GM19395 (cell line): ENCODE results near the gene CDH13.

Experiments
- ATAC-seq: cut with Tn5 transposase; IDR thresholded peaks from one replicate; pipeline ENCODE4 v1.9.1; 2021; ENCODE audit warnings: mild to moderate bottlenecking, moderate library complexity; ENCODE audit not compliant: unreplicated experiment

CDH13 gene

GRCh38 chr16:82625066-82625968 lies 1.5 kb upstream of the CDH13 start:
- no peak for ATAC-seq

- no peak for ATAC-seq
These were observed 1.3 kb downstream of the CDH13 start for GRCh38 chr16:82628088-82628423.

GRCh38 chr16:82628711-82629110 lies 1.9 kb downstream of the CDH13 start:
- ATAC-seq = no peak

- ATAC-seq = no peak
These were observed 2.8 kb downstream of the CDH13 start for GRCh38 chr16:82629441-82630027.

- no peak for ATAC-seq
These were observed 3.5 kb downstream of the CDH13 start for GRCh38 chr16:82630219-82630618.

GRCh38 chr16:82630688-82631087 lies 3.9 kb downstream of the CDH13 start:
- ATAC-seq = no peak

GRCh38 chr16:82631701-82632685 lies 5.2 kb downstream of the CDH13 start:
- no peak for ATAC-seq

- ATAC-seq = no peak
These were observed 7.3 kb downstream of the CDH13 start for GRCh38 chr16:82633964-82634600.

- no peak for ATAC-seq
These were observed 8.3 kb downstream of the CDH13 start for GRCh38 chr16:82634955-82635610.

GRCh38 chr16:82636485-82636884 lies 9.7 kb downstream of the CDH13 start:
- ATAC-seq = no peak

- ATAC-seq = no peak
These were observed 10.2 kb downstream of the CDH13 start for GRCh38 chr16:82636958-82637357.

- ATAC-seq = no peak
These were observed 11.5 kb downstream of the CDH13 start for GRCh38 chr16:82638095-82638798.

- no peak for ATAC-seq
These were observed 12.5 kb downstream of the CDH13 start for GRCh38 chr16:82639263-82639662.

GRCh38 chr16:82639666-82640336 lies 13.0 kb downstream of the CDH13 start:
- ATAC-seq = no peak

GRCh38 chr16:82641336-82641984 lies 14.7 kb downstream of the CDH13 start:
- no peak for ATAC-seq

- ATAC-seq = no peak
These were observed 16.4 kb downstream of the CDH13 start for GRCh38 chr16:82643136-82643535.

GRCh38 chr16:82643936-82644630 lies 17.3 kb downstream of the CDH13 start:
- no peak for ATAC-seq

- ATAC-seq = no peak
These were observed 19.7 kb downstream of the CDH13 start for GRCh38 chr16:82646504-82646903.
